SK-N-SH (cell line): Measurements from ENCODE around the gene GJA8. TPM values are rescaled to one million over a fixed set of nuclear protein-coding genes. Genes with fewer than 3 reads are reported as not detected.

Experiments used
- CTCF ChIA-PET: fragments of 300-600, 350-600 bp; formaldehyde crosslinking; extraction: SDS; loops from one replicate; lab custom pipeline; 2021; lab: Yijun Ruan, JAX
- POLR2A ChIA-PET: fragments of 350-600 bp; sonication (Branson Sonifier 250); formaldehyde crosslinking; extraction: SDS; loops from one replicate; lab custom pipeline; 2020; ENCODE audit warnings: antibody characterized with exemption, inconsistent platforms; lab: Yijun Ruan, JAX
- DNase-seq: peaks from one replicate; pipeline ENCODE4 v3.0.0; 2012
- H2AFZ ChIP-seq: fragments of 200-600 bp; sonication (generic); 2 replicates; pipeline ENCODE4 v1.8.1; 2016; ENCODE audit warnings: antibody characterized with exemption, mild to moderate bottlenecking, low read depth
- H3F3A ChIP-seq: fragments of 200-600 bp; sonication (generic); replicated peaks from 2 replicates; pipeline ENCODE3; 2016; ENCODE audit warnings: antibody characterized with exemption, mild to moderate bottlenecking; ENCODE audit not compliant: insufficient read depth
- H3K27ac ChIP-seq, 2 experiments: fragments of 200-500 bp in 1 of 2; fragments of 200-600 bp in 1 of 2; sonication (Bioruptor generic) in 1 of 2; sonication (generic), shearing (Covaris generic) in 1 of 2; 2 replicates each; pipeline versions ENCODE4 v1.5.1 to v1.6.1; 2014 to 2016; ENCODE audit warnings: low read depth in 2 of 2, inconsistent platforms in 1 of 2, low read length in 1 of 2, mild to moderate bottlenecking in 1 of 2, mixed read lengths in 1 of 2
- H3K27me3 ChIP-seq: fragments of 200-600 bp; sonication (generic), shearing (Covaris generic); 2 replicates; pipeline ENCODE4 v1.6.1; 2016; ENCODE audit warnings: mixed run types; ENCODE audit not compliant: insufficient read depth
- H3K36me3 ChIP-seq, 2 experiments: fragments of 200-500 bp in 1 of 2; fragments of 200-600 bp in 1 of 2; sonication (Bioruptor generic) in 1 of 2; sonication (generic) in 1 of 2; replicated peaks in 1 of 2; 2 replicates each; pipeline versions ENCODE3 to v1.5.1; 2014 to 2016; ENCODE audit warnings: low read length in 1 of 2, mild to moderate bottlenecking in 1 of 2; ENCODE audit not compliant: insufficient read depth in 2 of 2, control insufficient read depth in 1 of 2
- H3K4me1 ChIP-seq, 2 experiments: fragments of 200-500 bp in 1 of 2; fragments of 200-600 bp in 1 of 2; sonication (Bioruptor generic) in 1 of 2; sonication (generic), shearing (Covaris generic) in 1 of 2; 2 replicates each; pipeline versions ENCODE4 v1.5.1 to v1.6.1; 2014 to 2016; ENCODE audit warnings: low read depth in 1 of 2, low read length in 1 of 2, mixed run types in 1 of 2; ENCODE audit not compliant: insufficient read depth in 2 of 2, control insufficient read depth in 1 of 2
- H3K4me2 ChIP-seq: fragments of 200-600 bp; sonication (generic), shearing (Covaris generic); 2 replicates; pipeline ENCODE4 v1.6.1; 2017; ENCODE audit warnings: mixed run types
- H3K4me3 ChIP-seq, 2 experiments: fragments of 200-500 bp in 1 of 2; fragments of 200-600 bp in 1 of 2; sonication (Bioruptor generic) in 1 of 2; sonication (generic), shearing (Covaris generic) in 1 of 2; 2 replicates each; pipeline versions ENCODE4 v1.5.1 to v1.8.1; 2014 to 2016; ENCODE audit warnings: low read depth in 2 of 2, inconsistent platforms in 1 of 2, low read length in 1 of 2, mild to moderate bottlenecking in 1 of 2, mixed read lengths in 1 of 2, moderate library complexity in 1 of 2
- H3K79me2 ChIP-seq: fragments of 200-600 bp; sonication (generic); 2 replicates; pipeline ENCODE4 v1.8.1; 2017; ENCODE audit warnings: mild to moderate bottlenecking; ENCODE audit not compliant: insufficient read depth
- H3K9ac ChIP-seq: fragments of 200-600 bp; sonication (generic); 2 replicates; pipeline ENCODE4 v1.6.1; 2017; ENCODE audit warnings: mixed run types
- H3K9me2 ChIP-seq: fragments of 200-600 bp; sonication (generic); 2 replicates; pipeline ENCODE4 v1.6.1; 2017; ENCODE audit warnings: mixed run types
- H3K9me3 ChIP-seq: fragments of 200-600 bp; sonication (generic); 2 replicates; pipeline ENCODE4 v1.6.1; 2017; ENCODE audit warnings: mixed run types, mild to moderate bottlenecking, moderate library complexity
- H4K20me1 ChIP-seq: fragments of 200-600 bp; sonication (generic); 2 replicates; pipeline ENCODE4 v1.6.1; 2017; ENCODE audit warnings: mild to moderate bottlenecking, mixed run types; ENCODE audit not compliant: insufficient read depth
- CTCF ChIP-seq: fragments of 200-600 bp; sonication (generic); IDR thresholded peaks from 2 replicates; pipeline ENCODE4 v1.6.1; 2017; ENCODE audit warnings: antibody characterized with exemption, mild to moderate bottlenecking, moderate library complexity
- FOXM1 ChIP-seq: IDR thresholded peaks from 2 replicates; pipeline ENCODE4 v1.4.0; 2012; ENCODE audit warnings: low read depth, mild to moderate bottlenecking
- IRF3 ChIP-seq: fragments of 150-350 bp; IDR thresholded peaks from 2 replicates; pipeline ENCODE4 v1.6.1; 2016; ENCODE audit warnings: mild to moderate bottlenecking, low read depth, low read length
- MAX ChIP-seq: IDR thresholded peaks from 2 replicates; pipeline ENCODE4 v1.4.0; 2012; ENCODE audit warnings: low read depth
- MEF2A ChIP-seq: IDR thresholded peaks from 2 replicates; pipeline ENCODE4 v1.4.0; 2012; ENCODE audit warnings: low read depth, borderline replicate concordance
- NFIC ChIP-seq: IDR thresholded peaks from 2 replicates; pipeline ENCODE4 v1.4.0; 2012; ENCODE audit warnings: borderline replicate concordance
- PBX3 ChIP-seq: IDR thresholded peaks from 2 replicates; pipeline ENCODE4; 2012
- RAD21 ChIP-seq: IDR thresholded peaks from 2 replicates; pipeline ENCODE4 v1.6.1; 2012; ENCODE audit warnings: mild to moderate bottlenecking, low read length
- REST ChIP-seq: IDR thresholded peaks from 2 replicates; pipeline ENCODE4 v1.6.1; 2012; ENCODE audit warnings: mild to moderate bottlenecking, low read depth, low read length, moderate library complexity
- SMC3 ChIP-seq: IDR thresholded peaks from 2 replicates; pipeline ENCODE4 v1.6.1; 2012; ENCODE audit warnings: low read depth, low read length, improper control_type of control experiment
- ZBTB33 ChIP-seq: IDR thresholded peaks from 2 replicates; pipeline ENCODE4 v1.4.0; 2012; ENCODE audit warnings: low read depth, borderline replicate concordance
- WGBS: methylation state at CpG from one replicate; pipeline ENCODE4 v1.1.6; 2017; ENCODE audit warnings: low lambda C conversion rate; 5-methylcytosine and 5-hydroxymethylcytosine counted together
- polyA plus RNA-seq, 3 experiments: library from polyadenylated mRNA; depleted of rRNA; stranded (reverse); fragments of >200 nt; gene quantifications; 2 replicates each; pipeline ENCODE4 v1.2.3, GENCODE V29; 2012

The GJA8 gene
- polyA plus RNA-seq, 1 of the 3 experiments (the other 2 are of a cell fraction), result not detected

- no peak for TF ChIP-seq REST
- TF ChIP-seq NFIC, result no peak
- no peak for TF ChIP-seq PBX3
- no peak for TF ChIP-seq MAX
Measured at GRCh38 chr1:147892216-147892615, 10.4 kb upstream of the GJA8 start (continued).

- Histone ChIP-seq H2AFZ (no peak overlapping the region), H4K20me1 (no peaks in the 10 kb centered on the region), H3K9ac (no peak overlapping the region), H3K79me2 (no peaks in the 10 kb centered on the region), H3K4me1 (peaks cover 0 to 9% of the 10 kb centered on the region in 2 experiments; a peak in 1 of 4 replicates), H3F3A (no peaks in the 10 kb centered on the region), H3K4me2 (no peak overlapping the region), H3K27ac (no peak overlapping the region), H3K36me3 (no peaks in the 10 kb centered on the region), H3K27me3 (no peaks in the 10 kb centered on the region), H3K4me3 (no peak overlapping the region; a peak in 1 of 4 replicates), H3K9me3 (no peaks in the 10 kb centered on the region), H3K9me2 (no peaks in the 10 kb centered on the region)
- peak; percentile 49 for DNase-seq
- 52% methylated on average over 1 of the region's 1 CpG for WGBS
- TF ChIP-seq FOXM1, result no peak
- TF ChIP-seq ZBTB33, result no peak
- TF ChIP-seq CTCF, result peak; percentile 98
- peak; percentile 60 for TF ChIP-seq SMC3
- peak; percentile 84 for TF ChIP-seq RAD21
- TF ChIP-seq MEF2A, result no peak
- TF ChIP-seq IRF3, result no peak
- POLR2A ChIA-PET, result no interaction called here
- CTCF ChIA-PET, result interaction anchor here (0.6 to 3.7 kb wide), 44 partner anchors 8 to 619 kb away, joined by 3 to 59 read pairs (median 4); partner anchors contain the start of gene GJA8
Measured at GRCh38 chr1:147892731-147893214, 9.8 kb upstream of the GJA8 start.
